Retina (tissue), 1 donor: ENCODE results near the gene MED26.
"Not testable (repeated sequence)": the region's sequence is repeated elsewhere in the genome, so short reads cannot be mapped to it uniquely, and the experiment has no call there.

Experiments used
- DNase-seq: peaks from one replicate; pipeline ENCODE4 v3.0.0-alpha.2; 2016

The MED26 gene

GRCh38 chr19:16571822-16572331 lies 56.1 kb downstream of the MED26 start:
- DNase-seq = peak; percentile 32

- no peak for DNase-seq
These were observed 56.7 kb downstream of the MED26 start for GRCh38 chr19:16571283-16571682.

GRCh38 chr19:16569609-16570320 lies 58.2 kb downstream of the MED26 start:
- no peak for DNase-seq

- no peak for DNase-seq
These were observed 61.3 kb downstream of the MED26 start for GRCh38 chr19:16566702-16567101.

GRCh38 chr19:16566161-16566560 lies 61.8 kb downstream of the MED26 start:
- no peak for DNase-seq

- DNase-seq = no peak
These were observed 63.2 kb downstream of the MED26 start for GRCh38 chr19:16564842-16565241.

GRCh38 chr19:16562608-16563025 lies 65.4 kb downstream of the MED26 start:
- DNase-seq = no peak

GRCh38 chr19:16561382-16561781 lies 66.6 kb downstream of the MED26 start:
- no peak for DNase-seq

GRCh38 chr19:16559780-16560276 lies 68.2 kb downstream of the MED26 start:
- DNase-seq = no peak

GRCh38 chr19:16554776-16555175 lies 73.2 kb downstream of the MED26 start:
- DNase-seq = no peak

- DNase-seq = not testable (repeated sequence)
These were observed 76.1 kb downstream of the MED26 start for GRCh38 chr19:16551902-16552301.

- DNase-seq = no peak
These were observed 79.0 kb downstream of the MED26 start for GRCh38 chr19:16548956-16549355.

- no peak for DNase-seq
These were observed 83.4 kb downstream of the MED26 start for GRCh38 chr19:16544473-16545231.

GRCh38 chr19:16543734-16544133 lies 84.3 kb downstream of the MED26 start:
- DNase-seq = not testable (repeated sequence)

GRCh38 chr19:16542910-16543472 lies 85.0 kb downstream of the MED26 start:
- DNase-seq = no peak

GRCh38 chr19:16542045-16542909 lies 85.7 kb downstream of the MED26 start, which contains the start of gene CHERP:
Gene CHERP (minus strand): TSS chr19:16542437. CDS start chr19:16542378, 59 bp downstream.
- DNase-seq = peak; percentile 98

GRCh38 chr19:16541526-16542044 lies 86.4 kb downstream of the MED26 start:
- no peak for DNase-seq

- no peak for DNase-seq
These were observed 87.1 kb downstream of the MED26 start for GRCh38 chr19:16540948-16541347.

- DNase-seq = no peak
These were observed 90.9 kb downstream of the MED26 start for GRCh38 chr19:16537111-16537510.

- DNase-seq = no peak
These were observed 91.9 kb downstream of the MED26 start for GRCh38 chr19:16536130-16536529.

GRCh38 chr19:16535381-16535780 lies 92.6 kb downstream of the MED26 start:
- DNase-seq = no peak
